NT2/D1 (cell line): ENCODE results near the gene NAA10.

ENCODE experiments used
- SUZ12 ChIP-seq: IDR thresholded peaks from 2 replicates; pipeline ENCODE4 v1.6.1; 2011; ENCODE audit not compliant: insufficient read length, insufficient read depth; ENCODE audit errors: extremely low read depth
- YY1 ChIP-seq: IDR thresholded peaks from 2 replicates; pipeline ENCODE4 v1.6.1; 2011; ENCODE audit not compliant: insufficient read length, insufficient read depth
- ZNF274 ChIP-seq: IDR thresholded peaks from 2 replicates; pipeline ENCODE4 v1.6.1; 2011; ENCODE audit warnings: mild to moderate bottlenecking, low read depth, low read length

DNA sequence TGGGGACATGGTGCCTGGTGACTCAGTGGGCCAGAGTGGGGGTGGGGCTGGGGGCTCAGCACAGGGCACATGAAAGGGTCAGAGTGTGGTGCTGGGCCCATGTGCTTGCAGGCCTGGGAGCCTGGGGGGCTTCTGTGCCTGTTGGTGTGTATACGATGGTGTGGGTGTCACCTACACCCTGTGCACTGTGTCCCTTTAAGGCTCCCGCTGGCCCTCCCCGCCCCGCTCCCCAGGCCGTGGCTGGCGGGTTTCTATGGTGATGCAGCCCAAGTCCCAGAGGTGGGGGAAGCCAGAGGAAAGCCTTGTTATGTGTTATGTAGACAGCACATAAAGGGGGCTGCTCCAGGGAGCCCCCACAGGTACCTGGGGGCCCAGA lies 54.4 kb downstream of the NAA10 start:
- TF ChIP-seq ZNF274, result no peak
- no peak for TF ChIP-seq YY1
- no peak for TF ChIP-seq SUZ12
